GM04504 (cell line): Measurements from ENCODE around the gene PCDHA10.
"Not testable (repeated sequence)": the region's sequence is repeated elsewhere in the genome, so short reads cannot be mapped to it uniquely, and the experiment has no call there.

Source experiments
- DNase-seq: peaks from one replicate; pipeline ENCODE4 v3.0.0-alpha.2; 2012; ENCODE audit warnings: low read depth

The PCDHA10 gene

DNA sequence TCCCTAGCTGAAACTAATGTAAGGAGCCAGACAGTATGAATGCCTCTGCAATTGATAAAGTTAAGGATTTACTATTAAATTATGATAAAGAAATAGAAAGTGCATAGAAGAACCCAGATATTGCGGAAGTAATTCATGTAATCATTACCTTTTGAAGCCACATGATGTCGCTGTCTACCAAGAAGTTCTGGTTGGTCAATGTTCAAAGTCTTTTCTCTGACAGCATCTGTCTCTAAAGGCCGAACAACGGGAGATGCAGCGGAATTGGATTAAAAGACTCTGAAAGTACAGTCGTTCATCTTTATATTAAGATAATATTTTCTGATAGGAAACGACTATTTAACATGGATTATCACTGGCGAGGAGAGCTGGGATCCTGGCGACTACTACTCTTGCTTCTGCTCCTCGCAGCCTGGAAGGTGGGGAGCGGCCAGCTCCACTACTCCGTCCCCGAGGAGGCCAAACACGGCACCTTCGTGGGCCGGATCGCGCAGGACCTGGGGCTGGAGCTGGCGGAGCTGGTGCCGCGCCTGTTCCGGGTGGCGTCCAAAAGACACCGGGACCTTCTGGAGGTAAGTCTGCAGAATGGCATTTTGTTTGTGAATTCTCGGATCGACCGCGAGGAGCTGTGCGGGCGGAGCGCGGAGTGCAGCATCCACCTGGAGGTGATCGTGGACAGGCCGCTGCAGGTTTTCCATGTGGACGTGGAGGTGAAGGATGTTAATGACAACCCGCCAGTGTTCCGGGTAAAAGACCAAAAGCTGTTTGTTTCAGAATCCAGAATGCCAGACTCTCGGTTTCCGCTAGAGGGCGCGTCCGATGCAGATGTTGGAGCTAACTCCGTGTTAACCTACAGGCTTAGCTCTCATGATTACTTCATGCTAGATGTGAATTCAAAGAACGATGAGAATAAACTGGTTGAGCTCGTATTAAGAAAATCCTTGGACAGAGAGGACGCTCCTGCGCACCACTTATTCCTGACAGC is 14.4 kb upstream of the PCDHA10 start, which contains the start of gene PCDHA8:
PCDHA8 (plus strand) TSS at position 210 of the 985 bp plus-strand sequence; CDS start at position 345, 135 bp downstream.
- DNase-seq: no peak

DNA sequence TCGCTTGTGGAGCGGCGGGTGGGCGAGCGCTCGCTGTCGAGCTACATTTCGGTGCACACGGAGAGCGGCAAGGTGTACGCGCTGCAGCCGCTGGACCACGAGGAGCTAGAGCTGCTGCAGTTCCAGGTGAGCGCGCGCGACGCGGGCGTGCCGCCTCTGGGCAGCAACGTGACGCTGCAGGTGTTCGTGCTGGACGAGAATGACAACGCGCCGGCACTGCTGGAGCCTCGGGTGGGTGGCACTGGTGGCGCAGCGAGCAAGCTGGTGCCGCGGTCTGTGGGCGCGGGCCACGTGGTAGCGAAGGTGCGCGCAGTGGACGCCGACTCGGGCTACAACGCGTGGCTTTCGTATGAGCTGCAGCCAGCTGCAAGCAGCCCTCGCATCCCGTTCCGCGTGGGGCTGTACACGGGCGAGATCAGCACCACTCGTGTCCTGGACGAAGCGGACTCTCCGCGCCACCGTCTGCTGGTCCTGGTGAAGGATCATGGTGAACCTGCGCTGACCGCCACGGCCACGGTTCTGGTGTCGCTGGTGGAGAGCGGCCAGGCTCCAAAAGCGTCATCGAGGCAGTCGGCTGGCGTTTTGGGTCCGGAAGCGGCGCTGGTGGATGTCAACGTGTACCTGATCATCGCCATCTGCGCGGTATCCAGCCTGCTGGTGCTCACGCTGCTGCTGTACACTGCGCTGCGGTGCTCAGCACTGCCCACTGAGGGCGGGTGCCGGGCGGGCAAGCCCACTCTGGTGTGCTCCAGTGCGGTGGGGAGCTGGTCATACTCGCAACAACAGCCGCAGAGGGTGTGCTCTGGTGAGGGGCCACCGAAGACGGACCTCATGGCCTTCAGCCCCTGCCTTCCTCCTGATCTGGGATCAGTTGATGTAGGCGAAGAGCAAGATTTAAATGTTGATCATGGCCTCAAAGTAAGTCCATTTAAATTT is 12.6 kb upstream of the PCDHA10 start:
- no peak for DNase-seq

DNA sequence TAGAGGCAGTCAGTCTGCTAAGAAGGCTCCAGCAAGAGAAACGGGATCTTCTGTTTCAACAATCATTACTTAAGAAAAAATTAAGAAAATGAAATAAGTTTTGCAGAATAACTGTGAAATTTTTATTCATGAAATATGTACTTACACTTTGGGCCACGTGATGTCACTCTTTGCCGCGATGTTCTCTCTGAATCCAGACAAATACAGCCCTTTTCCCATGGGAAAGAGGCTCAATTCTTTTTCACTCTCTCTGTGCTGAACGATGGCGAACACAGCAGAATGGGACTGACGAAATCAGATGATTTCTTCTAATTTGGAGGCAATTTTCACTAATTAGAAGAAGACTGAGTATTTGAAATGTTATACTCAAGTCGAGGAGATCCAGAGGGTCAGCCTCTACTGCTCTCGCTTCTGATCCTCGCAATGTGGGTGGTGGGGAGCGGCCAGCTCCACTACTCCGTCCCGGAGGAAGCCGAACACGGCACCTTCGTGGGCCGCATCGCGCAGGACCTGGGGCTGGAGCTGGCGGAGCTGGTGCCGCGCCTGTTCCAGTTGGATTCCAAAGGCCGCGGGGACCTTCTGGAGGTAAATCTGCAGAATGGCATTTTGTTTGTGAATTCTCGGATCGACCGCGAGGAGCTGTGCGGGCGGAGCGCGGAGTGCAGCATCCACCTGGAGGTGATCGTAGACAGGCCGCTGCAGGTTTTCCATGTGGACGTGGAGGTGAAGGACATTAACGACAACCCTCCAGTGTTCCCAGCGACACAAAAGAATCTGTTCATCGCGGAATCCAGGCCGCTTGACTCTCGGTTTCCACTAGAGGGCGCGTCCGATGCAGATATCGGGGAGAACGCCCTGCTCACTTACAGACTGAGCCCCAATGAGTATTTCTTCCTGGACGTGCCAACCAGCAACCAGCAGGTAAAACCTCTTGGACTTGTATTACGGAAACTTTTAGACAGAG is 7.3 kb upstream of the PCDHA10 start, which contains the start of gene PCDHA9:
PCDHA9 (plus strand) TSS at position 244 of the 964 bp plus-strand sequence; CDS start at position 358, 114 bp downstream.
- not testable (repeated sequence) for DNase-seq

DNA sequence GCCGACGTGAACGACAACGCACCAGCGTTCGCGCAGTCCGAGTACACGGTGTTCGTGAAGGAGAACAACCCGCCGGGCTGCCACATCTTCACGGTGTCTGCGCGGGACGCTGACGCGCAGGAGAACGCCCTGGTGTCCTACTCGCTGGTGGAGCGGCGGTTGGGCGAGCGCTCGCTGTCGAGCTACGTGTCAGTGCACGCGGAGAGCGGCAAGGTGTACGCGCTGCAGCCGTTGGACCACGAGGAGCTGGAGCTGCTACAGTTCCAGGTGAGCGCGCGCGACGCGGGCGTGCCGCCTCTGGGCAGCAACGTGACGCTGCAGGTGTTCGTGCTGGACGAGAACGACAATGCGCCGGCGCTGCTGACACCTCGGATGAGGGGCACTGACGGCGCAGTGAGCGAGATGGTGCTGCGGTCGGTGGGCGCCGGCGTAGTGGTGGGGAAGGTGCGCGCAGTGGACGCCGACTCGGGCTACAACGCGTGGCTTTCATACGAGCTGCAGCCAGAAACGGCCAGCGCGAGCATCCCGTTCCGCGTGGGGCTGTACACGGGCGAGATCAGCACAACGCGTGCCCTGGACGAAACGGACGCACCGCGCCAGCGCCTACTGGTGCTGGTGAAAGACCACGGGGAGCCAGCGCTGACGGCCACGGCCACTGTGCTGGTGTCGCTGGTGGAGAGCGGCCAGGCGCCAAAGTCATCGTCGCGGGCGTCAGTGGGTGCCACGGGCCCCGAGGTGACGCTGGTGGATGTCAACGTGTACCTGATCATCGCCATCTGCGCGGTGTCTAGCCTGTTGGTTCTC is 5.7 kb upstream of the PCDHA10 start:
- not testable (repeated sequence) for DNase-seq

DNA sequence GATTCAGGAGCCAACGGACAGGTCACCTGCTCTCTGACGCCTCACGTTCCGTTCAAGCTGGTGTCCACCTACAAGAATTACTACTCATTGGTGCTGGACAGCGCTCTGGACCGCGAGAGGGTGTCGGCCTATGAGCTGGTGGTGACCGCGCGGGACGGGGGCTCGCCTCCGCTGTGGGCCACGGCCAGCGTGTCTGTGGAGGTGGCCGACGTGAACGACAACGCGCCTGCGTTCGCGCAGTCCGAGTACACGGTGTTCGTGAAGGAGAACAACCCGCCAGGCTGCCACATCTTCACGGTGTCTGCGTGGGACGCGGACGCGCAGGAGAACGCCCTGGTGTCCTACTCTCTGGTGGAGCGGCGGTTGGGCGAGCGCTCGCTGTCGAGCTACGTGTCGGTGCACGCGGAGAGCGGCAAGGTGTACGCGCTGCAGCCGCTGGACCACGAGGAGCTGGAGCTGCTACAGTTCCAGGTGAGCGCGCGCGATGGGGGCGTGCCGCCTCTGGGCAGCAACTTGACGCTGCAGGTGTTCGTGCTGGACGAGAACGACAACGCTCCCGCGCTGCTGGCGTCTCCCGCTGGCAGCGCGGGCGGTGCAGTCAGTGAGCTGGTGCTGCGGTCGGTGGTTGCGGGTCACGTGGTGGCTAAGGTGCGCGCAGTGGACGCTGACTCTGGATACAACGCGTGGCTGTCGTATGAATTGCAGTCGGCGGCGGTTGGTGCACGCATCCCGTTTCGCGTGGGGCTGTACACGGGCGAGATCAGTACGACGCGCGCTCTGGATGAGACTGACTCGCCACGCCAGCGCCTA is 1.7 kb downstream of the PCDHA10 start:
- no peak for DNase-seq

DNA sequence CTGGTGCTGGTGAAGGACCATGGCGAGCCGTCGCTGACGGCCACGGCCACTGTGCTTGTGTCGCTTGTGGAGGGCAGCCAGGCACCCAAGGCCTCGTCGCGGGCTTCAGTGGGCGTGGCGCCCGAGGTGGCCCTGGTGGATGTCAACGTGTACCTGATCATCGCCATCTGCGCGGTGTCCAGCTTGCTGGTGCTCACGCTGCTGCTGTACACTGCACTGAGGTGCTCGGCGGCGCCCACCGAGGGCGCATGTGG is 2.2 kb downstream of the PCDHA10 start:
- no peak for DNase-seq

DNA sequence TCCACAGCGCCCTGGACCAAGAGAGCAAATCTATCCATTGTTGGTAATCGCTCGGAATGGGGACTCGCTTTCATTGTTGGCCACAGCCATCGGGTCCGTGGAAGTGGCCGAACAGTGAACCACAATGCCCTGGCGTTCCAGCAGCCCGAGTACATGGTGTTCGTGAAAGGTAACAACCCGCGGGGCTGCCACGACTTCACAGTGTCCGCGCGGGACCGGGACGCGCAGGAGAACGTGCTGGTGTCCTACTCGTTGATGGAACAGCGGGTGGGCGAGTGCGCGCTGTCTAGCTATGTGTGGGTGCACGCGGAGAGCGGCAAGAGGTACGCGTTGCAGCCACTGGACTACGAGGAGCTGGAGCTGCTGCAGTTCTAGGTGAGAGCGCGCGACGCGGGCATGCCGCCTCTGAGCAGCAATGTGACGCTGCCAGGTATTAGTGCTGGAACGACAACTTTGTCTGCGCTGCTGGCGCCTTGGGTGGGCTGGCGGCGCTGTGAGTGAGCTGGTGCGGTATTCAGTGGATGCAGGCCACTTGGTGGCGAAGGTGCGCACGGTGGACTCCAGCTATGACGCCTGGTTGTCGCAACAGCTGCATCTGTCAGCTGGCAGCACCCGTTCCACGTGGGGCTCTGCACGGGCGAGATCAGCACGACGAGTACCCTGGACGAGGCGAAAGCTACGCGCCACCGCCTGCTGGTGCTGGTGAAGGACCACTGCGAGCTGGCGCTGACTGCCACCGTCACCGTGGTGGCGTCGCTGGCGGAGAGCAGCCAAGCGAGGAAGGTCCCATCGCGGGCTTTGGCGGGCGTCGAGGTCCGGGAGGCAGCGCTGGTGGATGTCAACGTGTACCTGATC is 7.0 kb downstream of the PCDHA10 start:
- DNase-seq: no peak

DNA sequence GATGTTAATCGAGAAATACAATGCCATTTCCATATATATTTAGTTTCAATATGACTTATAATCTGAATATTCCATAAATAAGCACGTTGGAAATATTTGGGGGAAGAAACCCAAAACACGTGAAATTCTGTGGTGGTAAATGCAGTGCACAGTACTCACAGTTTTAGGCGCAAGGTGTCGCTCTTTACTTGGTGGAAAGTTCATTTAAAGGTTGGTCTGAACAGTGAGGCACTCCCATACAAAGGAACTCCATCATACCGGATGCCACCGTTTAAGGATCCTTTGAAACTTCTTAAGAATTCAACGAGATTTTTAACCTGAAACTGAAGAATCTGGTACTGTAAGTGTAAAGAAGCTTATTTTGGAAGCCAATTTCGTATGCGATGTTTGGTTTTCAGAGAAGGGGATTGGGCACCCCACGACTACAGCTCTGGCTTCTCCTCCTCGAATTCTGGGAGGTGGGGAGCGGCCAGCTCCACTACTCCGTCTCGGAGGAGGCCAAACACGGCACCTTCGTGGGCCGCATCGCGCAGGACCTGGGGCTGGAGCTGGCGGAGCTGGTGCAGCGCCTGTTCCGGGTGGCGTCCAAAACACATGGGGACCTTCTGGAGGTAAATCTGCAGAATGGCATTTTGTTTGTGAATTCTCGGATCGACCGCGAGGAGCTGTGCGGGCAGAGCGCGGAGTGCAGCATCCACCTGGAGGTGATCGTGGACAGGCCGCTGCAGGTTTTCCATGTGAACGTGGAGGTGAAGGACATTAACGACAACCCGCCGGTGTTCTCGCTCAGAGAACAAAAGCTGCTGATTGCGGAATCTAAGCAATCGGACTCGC is 13.2 kb downstream of the PCDHA10 start, which contains the start of gene PCDHA11:
PCDHA11 (plus strand) TSS at position 237 of the 834 bp plus-strand sequence; CDS start at position 384, 147 bp downstream.
- DNase-seq: no peak

DNA sequence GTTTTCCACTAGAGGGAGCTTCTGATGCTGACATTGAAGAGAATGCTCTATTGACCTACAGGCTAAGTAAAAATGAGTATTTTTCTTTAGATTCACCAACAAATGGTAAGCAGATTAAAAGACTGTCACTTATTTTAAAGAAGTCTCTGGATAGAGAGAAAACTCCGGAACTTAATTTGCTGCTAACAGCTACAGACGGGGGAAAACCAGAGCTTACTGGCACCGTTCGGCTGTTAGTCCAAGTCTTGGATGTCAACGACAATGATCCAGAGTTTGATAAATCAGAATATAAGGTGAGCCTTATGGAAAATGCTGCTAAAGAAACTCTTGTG is 13.8 kb downstream of the PCDHA10 start:
- DNase-seq: no peak

DNA sequence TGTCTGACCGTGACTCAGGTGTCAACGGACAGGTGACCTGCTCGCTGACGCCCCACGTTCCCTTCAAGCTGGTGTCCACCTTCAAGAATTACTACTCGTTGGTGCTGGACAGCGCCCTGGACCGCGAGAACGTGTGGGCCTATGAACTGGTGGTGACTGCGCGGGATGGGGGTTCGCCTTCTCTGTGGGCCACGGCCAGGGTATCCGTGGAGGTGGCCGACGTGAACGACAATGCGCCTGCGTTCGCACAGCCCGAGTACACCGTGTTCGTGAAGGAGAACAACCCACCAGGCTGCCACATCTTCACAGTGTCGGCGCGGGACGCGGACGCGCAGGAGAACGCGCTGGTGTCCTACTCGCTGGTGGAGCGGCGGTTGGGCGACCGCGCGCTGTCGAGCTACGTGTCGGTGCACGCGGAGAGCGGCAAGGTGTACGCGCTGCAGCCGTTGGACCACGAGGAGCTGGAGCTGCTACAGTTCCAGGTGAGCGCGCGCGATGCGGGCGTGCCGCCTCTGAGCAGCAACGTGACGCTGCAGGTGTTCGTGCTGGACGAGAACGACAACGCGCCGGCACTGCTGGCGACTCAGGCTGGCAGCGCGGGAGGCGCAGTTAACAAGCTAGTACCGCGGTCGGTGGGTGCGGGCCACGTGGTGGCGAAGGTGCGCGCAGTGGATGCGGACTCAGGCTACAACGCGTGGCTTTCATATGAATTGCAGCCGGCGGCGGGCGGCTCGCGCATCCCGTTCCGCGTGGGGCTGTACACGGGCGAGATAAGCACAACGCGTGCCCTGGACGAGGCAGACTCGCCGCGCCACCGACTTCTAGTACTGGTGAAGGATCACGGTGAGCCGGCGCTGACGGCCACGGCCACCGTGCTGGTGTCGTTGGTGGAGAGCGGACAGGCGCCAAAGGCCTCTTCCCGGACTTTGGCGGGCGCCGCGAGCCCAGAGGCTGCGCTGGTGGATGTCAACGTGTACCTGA is 14.8 kb downstream of the PCDHA10 start:
- no peak for DNase-seq

DNA sequence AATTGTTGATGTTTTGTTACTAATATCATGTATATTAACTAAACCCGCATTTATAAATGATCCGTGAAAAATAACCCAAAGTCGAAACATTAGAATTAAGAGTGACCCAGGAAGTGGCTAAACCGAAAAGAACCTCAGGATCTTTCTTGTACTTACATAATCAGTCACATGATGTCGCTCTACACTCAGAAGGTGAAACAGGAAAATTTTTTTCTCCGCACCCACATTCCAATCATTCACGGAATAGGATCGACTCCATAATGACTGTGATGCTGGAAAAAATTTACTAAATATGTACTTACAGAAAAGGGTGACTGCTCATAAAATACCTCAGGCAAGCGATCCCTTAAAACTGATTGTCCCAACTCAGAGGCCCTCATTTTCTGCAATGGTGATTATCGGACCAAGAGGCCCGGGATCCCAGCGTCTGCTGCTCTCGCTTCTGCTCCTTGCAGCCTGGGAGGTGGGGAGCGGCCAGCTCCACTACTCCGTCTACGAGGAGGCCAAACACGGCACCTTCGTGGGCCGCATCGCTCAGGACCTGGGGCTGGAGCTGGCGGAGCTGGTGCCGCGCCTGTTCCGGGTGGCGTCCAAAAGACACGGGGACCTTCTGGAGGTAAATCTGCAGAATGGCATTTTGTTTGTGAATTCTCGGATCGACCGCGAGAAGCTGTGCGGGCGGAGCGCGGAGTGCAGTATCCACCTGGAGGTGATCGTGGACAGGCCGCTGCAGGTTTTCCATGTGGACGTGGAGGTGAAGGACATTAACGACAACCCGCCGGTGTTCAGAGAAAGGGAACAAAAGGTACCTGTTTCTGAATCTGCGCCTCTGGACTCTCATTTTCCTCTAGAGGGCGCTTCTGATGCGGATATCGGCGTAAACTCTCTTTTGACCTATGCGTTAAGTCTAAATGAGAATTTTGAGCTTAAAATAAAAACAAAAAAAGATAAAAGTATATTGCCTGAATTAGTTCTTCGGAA is 19.7 kb downstream of the PCDHA10 start, which contains the start of gene PCDHA12:
PCDHA12 (plus strand) TSS at position 224 of the 981 bp plus-strand sequence; CDS start at position 389, 165 bp downstream.
- DNase-seq: no peak

DNA sequence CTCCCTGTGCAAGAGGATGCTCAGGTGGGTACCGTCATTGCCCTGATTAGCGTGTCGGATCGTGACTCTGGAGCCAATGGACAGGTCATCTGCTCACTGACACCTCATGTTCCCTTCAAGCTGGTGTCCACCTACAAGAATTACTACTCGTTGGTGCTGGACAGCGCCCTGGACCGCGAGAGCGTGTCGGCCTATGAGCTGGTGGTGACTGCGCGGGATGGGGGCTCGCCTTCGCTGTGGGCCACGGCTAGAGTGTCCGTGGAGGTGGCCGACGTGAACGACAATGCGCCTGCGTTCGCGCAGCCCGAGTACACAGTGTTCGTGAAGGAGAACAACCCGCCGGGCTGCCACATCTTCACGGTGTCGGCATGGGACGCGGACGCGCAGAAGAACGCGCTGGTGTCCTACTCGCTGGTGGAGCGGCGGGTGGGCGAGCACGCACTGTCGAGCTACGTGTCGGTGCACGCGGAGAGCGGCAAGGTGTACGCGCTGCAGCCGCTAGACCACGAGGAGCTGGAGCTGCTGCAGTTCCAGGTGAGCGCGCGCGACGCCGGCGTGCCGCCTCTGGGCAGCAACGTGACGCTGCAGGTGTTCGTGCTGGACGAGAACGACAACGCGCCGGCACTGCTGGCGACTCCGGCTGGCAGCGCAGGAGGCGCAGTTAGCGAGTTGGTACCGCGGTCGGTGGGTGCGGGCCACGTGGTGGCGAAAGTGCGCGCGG is 21.0 kb downstream of the PCDHA10 start:
- DNase-seq: not testable (repeated sequence)

DNA sequence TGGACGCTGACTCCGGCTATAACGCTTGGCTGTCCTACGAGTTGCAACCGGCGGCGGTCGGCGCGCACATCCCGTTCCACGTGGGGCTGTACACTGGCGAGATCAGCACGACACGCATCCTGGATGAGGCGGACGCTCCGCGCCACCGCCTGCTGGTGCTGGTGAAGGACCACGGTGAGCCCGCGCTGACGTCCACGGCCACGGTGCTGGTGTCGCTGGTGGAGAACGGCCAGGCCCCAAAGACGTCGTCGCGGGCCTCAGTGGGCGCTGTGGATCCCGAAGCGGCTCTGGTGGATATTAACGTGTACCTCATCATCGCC is 21.5 kb downstream of the PCDHA10 start:
- no peak for DNase-seq

DNA sequence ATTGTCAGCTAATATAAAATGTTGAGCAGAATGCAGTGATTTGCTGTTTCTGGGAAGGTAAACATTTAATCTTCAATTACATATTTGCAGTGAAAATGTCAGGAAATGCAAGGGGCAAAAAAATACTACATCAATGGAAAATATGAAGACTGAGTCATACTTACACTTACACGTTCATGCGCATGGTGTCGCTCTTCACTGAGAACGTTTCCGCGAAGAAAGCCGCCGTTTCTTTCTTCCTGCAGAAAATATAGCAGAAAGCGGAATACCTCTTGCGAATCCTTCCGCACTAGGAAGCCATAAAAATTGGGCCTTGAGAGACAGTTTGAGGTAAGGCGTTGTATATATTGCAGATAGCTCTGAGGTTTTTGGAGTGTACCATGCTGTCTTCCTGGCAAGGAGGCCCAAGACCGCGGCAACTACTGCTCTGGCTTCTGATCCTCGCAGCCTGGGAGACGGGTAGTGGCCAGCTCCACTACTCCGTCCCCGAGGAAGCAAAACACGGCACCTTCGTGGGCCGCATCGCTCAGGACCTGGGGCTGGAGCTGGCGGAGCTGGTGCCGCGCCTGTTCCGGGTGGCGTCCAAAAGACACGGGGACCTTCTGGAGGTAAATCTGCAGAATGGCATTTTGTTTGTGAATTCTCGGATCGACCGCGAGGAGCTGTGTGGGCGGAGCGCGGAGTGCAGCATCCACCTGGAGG is 26.3 kb downstream of the PCDHA10 start, which contains the start of gene PCDHA13:
PCDHA13 (plus strand) TSS at position 236 of the 702 bp plus-strand sequence; CDS start at position 381, 145 bp downstream.
- no peak for DNase-seq
